Stimulated activated CD8-positive, alpha-beta memory T cell treated with anti-CD3 and anti-CD28 coated beads, Interleukin-15, amount 100 ng/mL, for 1 hour (primary cell): Measurements from ENCODE around the gene TBC1D3G.
"Not testable (repeated sequence)": the region's sequence is repeated elsewhere in the genome, so short reads cannot be mapped to it uniquely, and the experiment has no call there.

Source experiments
- DNase-seq: peaks from one replicate; pipeline ENCODE4 v3.0.0-alpha.2; 2020; ENCODE audit warnings: low read depth

TBC1D3G gene

GRCh38 chr17:36323584-36323983 lies at the start of gene TBC1D3G:
Gene TBC1D3G (plus strand): TSS chr17:36323884. CDS start chr17:36325412, 1,528 bp downstream.
- not testable (repeated sequence) for DNase-seq

- not testable (repeated sequence) for DNase-seq
Measured at GRCh38 chr17:36283256-36283655, 40.4 kb upstream of the TBC1D3G start.

- not testable (repeated sequence) for DNase-seq
Measured at GRCh38 chr17:36284219-36284618, 39.5 kb upstream of the TBC1D3G start.

- not testable (repeated sequence) for DNase-seq
Measured at GRCh38 chr17:36289965-36290612, 33.6 kb upstream of the TBC1D3G start.

- not testable (repeated sequence) for DNase-seq
Measured at GRCh38 chr17:36295161-36295560, 28.5 kb upstream of the TBC1D3G start.

GRCh38 chr17:36315736-36316135 lies 7.9 kb upstream of the TBC1D3G start:
- not testable (repeated sequence) for DNase-seq

- not testable (repeated sequence) for DNase-seq
Measured at GRCh38 chr17:36362496-36362895, 38.8 kb downstream of the TBC1D3G start.

- DNase-seq: not testable (repeated sequence)
Measured at GRCh38 chr17:36375938-36376337, 52.3 kb downstream of the TBC1D3G start.
